ENCODE results near the gene HSPH1. TPM values are rescaled to one million over a fixed set of nuclear protein-coding genes. Genes with fewer than 3 reads are reported as not detected.

HSPH1 gene
- total and polyA plus RNA-seq, 2 of the 8 experiments (the other 6 are each of a cell fraction or from before 2014, with no cell fraction given) = 14.2 to 145 TPM

DNA sequence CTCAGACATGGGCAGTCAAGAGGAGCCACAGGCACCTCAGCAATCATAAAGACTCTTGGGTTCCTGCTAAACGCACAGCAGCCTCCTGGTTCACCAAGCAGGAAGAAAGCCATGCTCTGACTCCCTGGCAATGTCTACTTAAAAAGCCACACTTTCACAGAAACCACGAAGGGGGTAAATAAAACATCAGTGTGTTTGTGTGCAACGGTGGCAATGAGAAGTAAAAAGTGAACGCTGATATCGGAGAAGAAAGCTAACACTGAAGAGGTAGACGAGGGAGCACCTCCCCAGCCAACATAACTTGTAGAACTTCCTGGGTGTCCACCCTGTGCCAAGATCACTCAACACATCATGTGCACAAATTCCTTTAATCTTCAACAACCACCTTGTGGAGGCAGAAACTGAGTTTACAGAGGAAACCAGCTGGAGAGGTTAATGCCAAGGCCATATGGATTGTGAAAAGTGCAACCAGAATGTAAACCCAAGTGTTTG lies 30.2 kb downstream of the HSPH1 start:
- peaks cover 0 to 15% (median 3%) of the 10 kb centered on the region in 4 experiments; a peak in 4 of 8 replicates for H3K36me3 ChIP-seq (ENCODE audit: control insufficient read depth in 2 of 4, insufficient read depth in 4 of 4, low read length in 3 of 4)
- H2BK120ac ChIP-seq (replicated peaks; ENCODE audit: low read depth, low read length) = no peak overlapping the region
- H3K79me1 ChIP-seq (ENCODE audit: low read depth, low read length) = no peaks in the 10 kb centered on the region
- H2BK20ac ChIP-seq (ENCODE audit: low read length) = no peak overlapping the region
- no peak for DNase-seq (ENCODE audit: low read depth in 1 of 2, low spot score in 2 of 2)
- no peak overlapping the region for H2BK12ac ChIP-seq (ENCODE audit: low read depth, low read length)
- ChIA-PET CTCF (ENCODE audit: partially characterized antibody) (interaction anchor here (1.6 kb wide), 1 partner anchor 9 kb away, joined by 3 read pairs; no protein-coding TSS in a partner anchor), POLR2A (ENCODE audit: partially characterized antibody) (no interaction called here)
- TF ChIP-seq RNF2 (IDR thresholded peaks at IDR 0.05; ENCODE audit: borderline replicate concordance, low read depth, low read length, missing control alignments, poor library complexity, severe bottlenecking) = no peak
- no peak for TF ChIP-seq RBBP5 (IDR thresholded peaks at IDR 0.05; ENCODE audit: borderline replicate concordance, low read depth, low read length)
- TF ChIP-seq EZH2 (IDR thresholded peaks at IDR 0.05; ENCODE audit: low read depth, low read length, severe bottlenecking) = no peak
- no peak for TF ChIP-seq POLR2AphosphoS5 (IDR thresholded peaks at IDR 0.05; ENCODE audit: low read depth, low read length)
- no peak for TF ChIP-seq YY1 (IDR thresholded peaks at IDR 0.05; ENCODE audit: low read depth, low read length)
- TF ChIP-seq PHF8 (conservative IDR thresholded peaks at IDR 0.05; ENCODE audit: low read depth, low read length) = no peak
- H3K27me3 ChIP-seq (replicated peaks in 1 of 4; ENCODE audit: control insufficient read depth in 3 of 4, extremely low read depth in 1 of 4, insufficient read depth in 3 of 4, low read length in 3 of 4) = no peaks in the 10 kb centered on the region
- H3K4ac ChIP-seq (replicated peaks; ENCODE audit: insufficient read length, low read depth, low read length) = no peak overlapping the region
- H2BK15ac ChIP-seq (ENCODE audit: low read length) = no peak overlapping the region
- no peak overlapping the region for H3K23ac ChIP-seq (ENCODE audit: insufficient read length)
- H4K5ac ChIP-seq (ENCODE audit: insufficient read length, low read depth, low read length) = no peak overlapping the region
- H3K18ac ChIP-seq (ENCODE audit: extremely low read depth, low read length) = no peak overlapping the region
- no peak overlapping the region for H2BK5ac ChIP-seq (ENCODE audit: low read depth, low read length)
- peaks cover 0 to 2% (median 0%) of the 10 kb centered on the region in 4 experiments; a peak in 1 of 7 replicates for H3K4me1 ChIP-seq (replicated peaks in 1 of 4; ENCODE audit: control insufficient read depth in 3 of 4, insufficient read depth in 4 of 4, low read length in 3 of 4)
- H3K9me3 ChIP-seq (ENCODE audit: insufficient read depth in 2 of 2, low read depth in 1 of 2, low read length in 1 of 2) = no peaks in the 10 kb centered on the region
- H3K4me2 ChIP-seq (ENCODE audit: insufficient read depth in 1 of 2, low read depth in 2 of 2, low read length in 2 of 2) = no peak overlapping the region
- WGBS, 2 experiments (ENCODE audit: extremely low coverage in 1 of 2, insufficient coverage in 1 of 2, insufficient read length in 1 of 2, insufficient replicate concordance in 2 of 2, low coverage in 1 of 2, low lambda C conversion rate in 2 of 2, missing lambda C conversion rate in 1 of 2) = 87% methylated on average over 6 of the region's 6 CpGs; no CpG with 5 or more reads in 1 of the 2 experiments
- no peak overlapping the region for H3K9ac ChIP-seq (replicated peaks in 1 of 4; ENCODE audit: extremely low read depth in 1 of 4, low read depth in 3 of 4, low read length in 3 of 4)
- no peak overlapping the region for H3K4me3 ChIP-seq (ENCODE audit: extremely low read depth in 1 of 4, insufficient read depth in 2 of 4, low read depth in 3 of 4, low read length in 4 of 4)
- H3K14ac ChIP-seq (ENCODE audit: insufficient read length) = no peak overlapping the region
- H4K8ac ChIP-seq (ENCODE audit: extremely low read depth, insufficient read depth, low read length) = no peak overlapping the region
- no peak overlapping the region for H2AFZ ChIP-seq (ENCODE audit: low read length)
- peaks cover 0 to under 1% of the 10 kb centered on the region in 2 experiments for H4K20me1 ChIP-seq (replicated peaks in 1 of 2; ENCODE audit: control insufficient read depth in 1 of 2, insufficient read depth in 2 of 2, low read length in 2 of 2)
- no peaks in the 10 kb centered on the region; the same call in 1 of the 2 replicates for H3K23me2 ChIP-seq (ENCODE audit: low read depth, low read length)
- H3K79me2 ChIP-seq (ENCODE audit: control insufficient read depth in 1 of 2, insufficient read depth in 2 of 2, low read length in 2 of 2) = no peaks in the 10 kb centered on the region
- no peak overlapping the region for H3K56ac ChIP-seq (replicated peaks; ENCODE audit: insufficient read length, low read depth, low read length)
- H2AK5ac ChIP-seq (ENCODE audit: low read depth, low read length) = no peak overlapping the region
- FAIRE-seq = no peak
- no peak overlapping the region for H4K91ac ChIP-seq (replicated peaks; ENCODE audit: insufficient read length, low read length)
- no peak overlapping the region for H3K27ac ChIP-seq (ENCODE audit: low read depth, low read length)

Data from H1 (cell line).